Fibroblast of skin of back (primary cell): ENCODE results near the gene ZDHHC19.
A peak's percentile ranks its signal among the peaks of the same experiment; 100 is the strongest.
"Not testable (repeated sequence)": the region's sequence is repeated elsewhere in the genome, so short reads cannot be mapped to it uniquely, and the experiment has no call there.

Experiments used
- DNase-seq: peaks from one replicate; pipeline ENCODE4 v3.0.0-alpha.2; 2013

ZDHHC19 gene

DNA sequence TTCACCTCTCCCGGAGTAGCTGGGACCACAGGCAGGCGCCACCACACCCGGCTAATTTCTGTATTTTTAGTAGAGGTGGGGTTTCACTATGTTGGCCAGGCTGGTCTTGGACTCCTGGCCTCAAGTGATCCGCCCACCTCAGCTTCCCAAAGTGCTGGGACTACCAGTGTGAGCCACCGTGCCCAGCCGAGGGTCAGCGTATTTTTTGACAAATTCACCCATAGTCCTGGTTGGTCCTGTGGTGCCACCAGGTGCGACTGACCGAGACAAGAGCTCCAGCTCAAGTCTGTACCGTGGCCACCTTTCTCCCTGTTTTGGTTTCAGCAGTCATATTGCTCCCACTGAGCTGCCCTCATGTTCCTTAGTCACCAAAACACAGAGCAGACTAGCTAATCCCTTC, 13.9 kb upstream of the ZDHHC19 start:
- no peak for DNase-seq

DNA sequence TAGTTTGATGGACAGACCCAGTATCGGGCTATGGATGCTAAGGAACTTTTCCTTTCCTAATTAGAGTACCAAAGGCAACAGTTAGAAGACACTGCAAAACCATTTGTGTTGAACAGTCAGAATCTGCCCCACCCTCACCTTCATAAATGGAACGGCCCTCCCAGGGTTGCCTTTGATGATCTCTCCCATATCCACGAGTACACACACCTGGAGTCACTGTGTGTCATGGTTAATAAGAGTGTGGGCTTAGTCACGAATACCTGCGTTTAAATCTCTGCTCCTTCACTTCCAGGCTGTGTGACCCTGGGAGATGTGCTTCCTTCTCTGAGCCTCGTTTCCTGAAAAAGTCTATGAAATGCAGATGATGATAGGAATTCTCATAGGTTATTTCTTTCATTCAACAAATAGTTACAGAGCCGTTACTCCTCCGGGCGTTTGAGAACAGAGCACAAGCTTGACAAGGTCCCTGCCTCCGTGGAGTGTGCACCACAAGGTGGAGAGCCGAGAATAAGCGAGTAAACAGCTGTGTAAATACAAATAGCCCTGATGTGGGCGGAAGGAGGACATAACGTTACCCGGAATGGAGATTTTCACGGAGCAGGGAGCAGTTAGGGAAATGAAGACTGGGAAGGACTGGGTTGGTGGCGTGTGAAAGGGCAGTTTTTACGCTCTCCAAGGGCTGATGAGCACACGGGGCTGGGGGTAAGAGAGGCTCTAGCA, 11.8 kb upstream of the ZDHHC19 start:
- DNase-seq = no peak

DNA sequence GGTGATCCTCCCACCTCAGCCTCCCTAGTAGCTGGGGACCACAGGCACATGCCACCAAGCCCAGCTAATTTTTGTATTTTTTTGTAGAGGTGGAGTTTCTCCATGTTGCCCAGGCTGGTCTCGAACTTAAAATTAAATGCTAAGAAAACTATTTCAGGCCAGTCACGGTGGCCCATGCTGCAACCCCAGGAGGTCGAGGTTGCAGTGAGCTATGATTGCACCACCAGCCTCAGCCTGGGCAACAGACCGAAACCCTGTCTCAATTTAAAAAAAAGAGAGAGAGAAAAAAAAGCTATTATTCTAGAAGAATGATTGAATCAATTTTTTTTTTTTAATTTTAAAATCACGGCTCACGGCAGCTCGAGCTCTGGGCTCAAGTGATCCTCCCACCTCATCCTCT, 9.8 kb upstream of the ZDHHC19 start:
- no peak for DNase-seq

DNA sequence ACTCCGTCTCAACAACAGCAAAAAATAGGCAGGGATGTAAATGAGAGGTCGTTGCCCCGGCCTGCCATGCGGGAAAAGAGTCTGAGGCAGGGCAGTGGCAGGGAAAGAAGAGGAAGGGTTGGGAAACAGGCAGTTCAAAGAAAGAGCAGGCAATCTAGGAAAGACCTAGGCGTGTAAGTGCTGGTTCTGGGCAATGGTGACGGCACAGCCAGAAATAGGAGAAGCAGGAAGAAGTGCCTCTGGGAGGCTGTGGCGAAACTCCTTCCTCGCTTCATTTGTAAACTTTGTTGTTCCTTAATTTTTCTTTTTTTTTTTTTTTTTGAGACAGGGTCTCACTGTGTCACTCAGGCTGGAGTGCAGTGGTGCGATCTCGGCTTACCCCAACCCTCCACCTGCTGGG, 9.4 kb upstream of the ZDHHC19 start:
- no peak for DNase-seq

DNA sequence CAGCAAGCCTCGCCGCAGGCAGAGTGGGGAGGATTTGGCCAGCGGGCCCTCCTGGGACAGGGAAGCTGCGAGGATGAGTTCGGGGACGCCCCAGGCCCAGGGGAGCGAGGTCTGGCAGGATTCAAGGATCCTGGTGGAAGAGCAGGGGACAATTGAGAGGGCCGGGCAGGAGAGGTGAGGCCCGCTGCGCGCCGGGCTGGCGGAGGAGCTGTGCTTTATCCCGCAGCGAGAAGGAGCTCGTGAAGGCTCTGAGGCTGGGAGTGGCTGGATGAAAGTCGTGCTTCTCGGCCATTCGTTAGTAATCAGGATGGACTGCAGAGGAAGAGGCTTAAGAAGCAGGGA, 8.7 kb upstream of the ZDHHC19 start:
- DNase-seq = no peak

DNA sequence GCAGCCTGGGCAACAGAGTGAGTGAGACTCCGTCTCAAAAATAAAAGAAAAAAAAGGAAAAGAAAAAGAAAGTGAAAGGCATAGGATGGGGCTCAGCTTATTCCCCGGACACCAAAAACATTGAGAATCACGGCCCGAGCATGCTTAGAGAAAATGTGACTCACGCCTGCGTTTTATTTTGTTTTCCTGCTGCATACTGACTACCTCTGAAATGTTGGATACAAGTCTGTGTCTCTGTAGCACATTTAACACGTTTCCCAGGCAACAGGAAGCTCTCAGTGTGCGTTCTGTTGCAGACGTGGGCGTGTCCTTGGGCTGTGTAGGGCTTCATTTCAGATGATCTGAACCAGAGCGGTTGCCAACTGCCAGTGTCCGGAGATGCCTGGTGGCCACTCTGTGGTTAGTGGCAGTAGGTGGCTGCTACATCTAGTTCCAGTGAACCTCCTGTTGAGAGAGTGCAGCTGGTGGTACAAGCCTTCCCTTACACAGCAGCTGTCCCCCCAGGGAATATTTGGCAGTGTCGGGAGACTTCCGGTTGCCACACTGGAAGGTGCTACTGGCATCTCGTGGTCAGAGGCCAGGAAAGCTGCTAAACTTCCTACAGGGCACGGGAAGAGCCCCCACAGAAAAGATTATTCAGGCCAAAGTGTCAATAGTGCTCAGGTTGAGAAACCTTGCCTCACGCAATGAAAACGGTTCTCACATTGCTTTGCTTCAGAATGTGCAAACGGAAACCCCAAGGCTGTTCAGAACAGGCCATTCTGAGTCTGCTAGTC, 8.2 kb upstream of the ZDHHC19 start:
- peak; percentile 94 for DNase-seq

DNA sequence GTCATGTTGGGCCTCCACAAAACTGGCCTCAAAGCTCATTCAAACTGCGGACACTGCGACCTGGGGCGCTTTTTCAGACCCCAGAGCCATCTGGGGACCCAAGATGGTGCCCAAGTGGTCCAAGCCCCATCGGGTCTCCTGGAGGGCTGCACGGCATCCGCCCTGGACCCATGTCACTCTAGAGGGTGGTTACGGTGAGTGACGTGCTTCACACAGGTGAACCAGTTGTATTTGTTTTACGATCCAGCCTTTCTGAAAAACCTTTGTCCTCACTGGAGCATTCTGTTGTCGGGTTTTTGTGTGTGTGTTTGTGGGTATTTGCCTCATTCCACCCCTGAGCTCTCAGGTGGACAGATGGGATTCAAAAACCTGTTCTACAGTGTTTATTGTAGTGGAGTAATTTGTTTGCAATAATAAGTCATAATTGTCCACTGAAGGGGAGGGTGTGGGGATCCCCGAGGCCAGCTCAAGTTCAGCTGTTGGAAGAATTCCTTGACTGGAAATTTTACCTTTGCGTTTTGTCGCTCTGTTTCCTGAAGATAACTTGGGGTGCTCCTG, 7.0 kb upstream of the ZDHHC19 start:
- DNase-seq = no peak

DNA sequence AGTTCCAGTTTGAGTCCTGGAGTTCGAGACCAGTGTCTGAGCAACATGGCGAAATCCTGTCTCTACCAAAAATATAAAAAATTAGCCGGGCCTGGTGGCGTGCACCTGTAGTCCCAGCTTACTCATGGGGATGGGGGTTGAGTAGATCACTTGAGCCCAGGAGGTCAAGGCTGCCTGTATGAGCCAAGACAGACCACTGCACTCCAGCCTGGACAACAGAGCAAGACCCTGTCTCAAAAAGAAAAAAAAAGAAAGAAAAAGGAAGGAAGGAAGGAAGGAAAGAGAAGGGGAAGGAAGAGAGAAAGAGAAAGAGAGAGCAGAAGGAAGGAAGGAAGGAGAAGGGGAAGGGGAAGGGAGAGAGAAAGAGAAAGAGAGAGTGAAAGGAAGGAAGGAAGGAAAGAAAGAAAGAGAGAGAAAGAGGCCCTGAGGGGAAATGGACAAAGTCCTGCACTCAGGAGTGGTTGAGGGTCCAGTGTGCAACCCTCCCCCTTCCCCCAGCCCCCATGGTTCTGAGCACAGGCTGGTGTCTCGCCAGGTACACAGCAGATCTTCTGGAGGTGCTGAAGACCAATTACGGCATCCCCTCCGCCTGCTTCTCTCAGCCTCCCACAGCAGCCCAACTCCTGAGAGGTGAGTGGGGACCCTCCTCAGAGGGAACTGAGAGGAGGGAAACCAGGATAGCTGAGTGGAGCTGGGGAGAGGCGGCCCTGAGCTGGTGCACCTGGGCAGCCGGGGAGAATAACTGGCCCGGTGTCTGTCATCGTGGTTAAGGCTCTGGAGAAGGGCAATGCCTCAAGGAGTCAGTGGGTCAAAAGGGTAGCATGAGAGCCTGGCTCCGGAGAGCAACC, 6.3 kb upstream of the ZDHHC19 start:
- no peak for DNase-seq

DNA sequence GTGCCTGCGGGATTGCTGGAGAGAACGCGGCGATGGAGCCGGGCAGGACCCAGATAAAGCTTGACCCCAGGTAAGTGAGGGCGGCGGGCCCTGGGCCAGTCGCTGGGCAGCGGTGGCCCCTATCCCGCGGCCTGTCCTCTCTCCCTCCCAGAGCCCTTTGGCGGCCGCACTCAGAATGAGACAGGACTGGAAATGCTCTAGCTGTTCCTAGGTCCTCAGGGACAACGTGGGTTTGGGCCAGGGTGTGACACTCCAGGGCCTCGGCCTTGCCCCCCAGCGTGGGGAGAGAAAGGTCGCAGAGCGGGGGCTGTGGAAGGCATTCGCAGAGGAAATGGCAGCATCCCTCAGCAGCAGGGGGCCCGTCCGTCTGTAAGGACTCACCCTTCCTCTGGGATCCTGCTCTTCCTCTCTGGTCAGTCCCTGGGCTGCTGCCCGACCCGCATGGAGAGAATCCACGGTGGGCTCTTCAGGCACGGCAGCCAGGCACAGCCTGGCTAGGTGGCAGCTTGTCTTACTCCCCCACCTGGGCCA, 5.5 kb upstream of the ZDHHC19 start:
- no peak for DNase-seq

DNA sequence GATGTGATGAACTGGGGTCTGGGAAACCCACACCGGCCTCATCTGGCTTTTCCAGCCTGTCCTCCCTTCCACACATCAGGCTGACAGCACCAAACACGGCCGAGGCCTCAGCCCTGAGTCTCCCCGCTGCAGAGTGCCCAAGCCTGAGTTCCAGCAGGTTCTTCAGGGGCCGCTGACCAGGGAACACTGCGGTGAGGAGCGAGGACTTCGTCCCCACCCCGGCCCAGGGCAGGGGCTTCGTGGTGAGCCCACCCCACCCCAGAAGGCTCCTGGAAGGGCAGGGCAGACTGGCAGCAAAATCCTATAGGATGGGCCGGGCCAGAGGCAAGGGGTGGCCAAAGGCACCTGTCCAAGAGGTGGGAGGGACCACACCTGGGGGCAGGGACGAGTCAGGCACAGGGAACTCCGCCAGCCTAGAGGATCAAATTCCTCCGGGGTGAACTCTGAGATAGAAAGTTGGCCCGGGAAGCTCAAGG, 4.9 kb upstream of the ZDHHC19 start, which contains the start of gene SLC51A:
SLC51A (plus strand) TSS at position 446 of the 476 bp plus-strand sequence. CDS start 179 bp downstream, outside the sequence.
- no peak for DNase-seq

DNA sequence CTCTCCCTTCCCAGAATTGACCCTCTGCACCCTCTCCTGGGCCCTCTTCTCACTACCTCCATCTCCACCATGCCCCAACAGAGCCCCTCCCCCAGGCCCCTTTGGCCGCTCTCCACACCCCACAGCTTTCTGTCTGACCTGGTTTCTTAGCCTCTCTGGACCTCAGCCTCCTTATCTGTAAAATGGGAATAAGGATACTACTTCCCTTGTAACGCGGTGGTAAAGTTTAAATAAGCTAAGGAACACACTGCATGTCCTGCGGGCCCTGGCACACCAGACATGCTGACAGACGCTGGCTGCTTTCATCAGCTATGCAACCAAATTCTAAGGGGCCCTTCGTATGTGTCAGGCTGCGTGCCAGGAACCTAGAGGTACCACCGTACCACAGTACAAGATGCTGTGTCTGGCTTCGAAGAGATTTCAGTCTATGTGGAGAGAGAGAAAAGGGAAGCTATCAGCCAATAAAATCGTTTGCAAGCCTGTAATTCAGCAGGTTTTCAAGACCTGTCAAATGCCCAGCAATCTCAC, 4.4 kb upstream of the ZDHHC19 start:
- DNase-seq = no peak

DNA sequence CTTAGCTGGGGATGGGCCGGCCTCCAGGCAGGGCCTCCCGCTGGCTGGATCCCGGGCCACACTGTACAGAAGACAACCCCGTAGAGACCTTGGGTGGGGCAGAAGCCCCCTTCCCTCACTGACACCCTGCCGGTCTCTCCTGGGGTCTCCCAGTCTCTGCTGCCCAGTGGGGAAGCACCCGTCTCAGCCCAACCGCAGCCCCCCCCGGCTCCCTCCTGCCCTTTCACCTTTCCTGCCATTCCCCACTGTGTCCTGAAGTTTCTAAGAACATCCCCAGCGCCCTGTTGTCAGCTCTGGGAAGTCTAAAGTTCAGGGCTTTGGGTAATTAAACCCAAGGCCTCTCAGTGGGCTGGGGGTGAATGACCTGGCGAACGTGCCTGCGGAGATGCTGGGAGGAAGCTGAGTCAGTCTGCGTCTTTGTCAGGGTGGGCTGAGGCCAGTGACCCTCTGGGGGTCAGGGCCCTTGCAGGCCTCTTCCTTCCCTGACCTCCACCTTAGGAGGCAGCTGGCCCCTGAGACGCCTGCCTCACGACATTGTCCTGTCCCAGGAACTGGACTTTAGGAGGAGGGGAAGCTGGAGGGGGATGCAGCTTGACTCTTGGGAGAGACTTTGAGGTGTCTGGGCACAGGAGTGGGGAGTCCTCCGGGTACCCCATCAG, 3.7 kb upstream of the ZDHHC19 start:
- no peak for DNase-seq

DNA sequence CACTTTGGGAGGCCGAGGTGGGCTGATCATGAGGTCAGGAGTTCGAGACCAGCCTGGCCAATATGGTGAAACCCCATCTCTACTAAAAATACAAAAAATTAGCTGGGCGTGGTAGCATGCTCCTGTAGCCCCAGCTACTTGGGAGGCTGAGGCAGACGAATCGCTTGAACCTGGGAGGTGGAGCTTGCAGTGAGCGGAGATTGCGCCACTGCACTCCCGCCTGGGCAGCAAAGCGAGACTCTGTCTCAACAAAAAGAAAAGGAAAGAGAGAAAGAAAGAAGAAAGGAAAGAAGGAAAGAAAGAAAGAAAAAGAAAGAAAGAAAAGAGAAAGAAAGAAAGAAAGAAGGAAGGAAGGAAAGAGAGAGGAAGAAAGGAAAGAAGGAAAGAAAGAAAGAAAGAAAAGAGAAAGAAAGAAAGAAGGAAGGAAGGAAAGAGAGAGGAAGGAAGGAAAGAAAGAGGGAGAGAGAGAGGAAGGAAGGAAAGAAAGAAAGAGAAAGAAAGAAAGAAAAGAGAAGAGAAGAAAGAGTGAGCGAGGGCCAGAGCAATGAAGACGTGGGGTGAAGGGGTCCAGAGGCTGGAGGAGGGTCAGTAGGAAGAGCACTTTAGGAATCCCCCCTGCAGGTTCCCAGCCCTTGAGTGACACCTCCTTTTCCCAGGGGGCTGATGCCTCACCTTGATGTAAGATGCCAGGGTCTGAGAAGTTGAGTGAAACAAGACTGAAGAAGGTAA, 1.1 kb downstream of the ZDHHC19 start:
- DNase-seq = not testable (repeated sequence)

DNA sequence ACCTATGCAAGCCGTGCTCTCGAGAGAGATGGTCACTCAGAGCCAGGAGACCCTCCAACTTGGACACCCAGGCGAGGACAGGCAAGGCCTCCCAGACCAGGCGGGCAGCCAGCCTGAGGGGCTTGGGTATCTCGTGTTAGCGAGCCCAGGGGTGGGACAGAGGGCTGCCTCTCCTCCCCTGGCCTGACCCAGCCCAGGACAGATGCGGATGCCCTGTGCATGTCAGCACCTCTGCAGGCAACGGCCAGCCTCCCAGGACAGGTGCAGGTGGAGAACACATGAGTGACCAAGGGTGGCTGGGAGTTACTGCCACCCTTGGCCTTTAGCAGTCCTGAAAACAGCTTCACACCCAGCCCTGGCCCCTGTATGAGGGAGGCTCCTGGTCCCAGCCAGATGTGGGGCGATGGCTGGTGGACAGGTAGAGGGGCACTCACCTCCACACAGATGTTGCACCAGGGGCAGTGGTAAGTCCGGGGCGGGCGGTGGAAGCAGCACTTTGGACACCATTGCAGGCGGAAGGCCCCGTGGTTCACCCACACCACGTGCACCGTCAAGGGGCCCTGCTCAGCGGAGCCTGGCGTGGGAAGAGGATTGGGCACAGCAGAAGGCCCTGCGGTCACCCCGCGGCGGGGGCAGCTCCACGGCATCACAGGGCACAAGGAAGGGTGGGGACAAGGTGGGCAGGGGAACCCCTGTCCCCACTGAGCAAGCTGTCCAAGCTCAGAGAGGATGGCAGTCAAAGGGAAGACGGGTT, 2.1 kb downstream of the ZDHHC19 start:
- DNase-seq = no peak

DNA sequence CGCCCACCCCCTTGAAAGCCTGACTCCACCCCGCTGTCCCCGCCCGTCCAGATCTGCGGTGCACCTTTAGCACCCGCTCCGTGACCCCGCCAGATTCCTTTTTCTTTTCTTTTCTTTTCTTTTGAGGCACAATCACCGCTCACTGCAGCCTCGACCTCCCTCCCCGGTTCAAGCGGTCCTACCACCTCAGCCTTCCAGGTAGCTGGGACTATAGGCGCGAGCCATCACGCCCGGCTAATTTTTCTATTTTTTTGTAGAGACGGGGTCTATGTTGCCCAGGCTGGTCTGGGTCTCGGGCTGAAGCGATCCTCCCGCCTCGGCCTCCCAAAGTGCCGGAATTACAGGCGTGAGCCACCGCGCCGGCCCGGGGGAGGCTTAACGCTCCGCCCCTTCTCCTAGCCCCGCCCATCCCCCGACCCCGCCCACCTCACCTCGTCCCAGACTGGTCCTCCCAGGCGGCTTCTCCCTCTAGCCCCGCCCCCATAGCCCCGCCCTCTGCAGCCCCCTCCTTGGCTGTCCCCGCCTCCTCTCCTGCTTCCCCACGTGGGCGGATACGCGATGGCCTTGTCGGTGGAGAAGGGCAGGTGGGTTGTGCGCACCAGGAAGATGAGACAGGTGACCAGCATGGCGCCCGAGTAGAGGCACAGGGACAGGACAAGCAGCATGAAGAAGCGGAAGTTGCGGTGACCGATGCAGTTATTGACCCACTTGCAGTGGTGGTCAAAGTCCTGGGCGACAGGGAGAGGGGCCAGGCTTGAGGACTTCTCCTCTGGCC, 3.2 kb downstream of the ZDHHC19 start:
- no peak for DNase-seq

DNA sequence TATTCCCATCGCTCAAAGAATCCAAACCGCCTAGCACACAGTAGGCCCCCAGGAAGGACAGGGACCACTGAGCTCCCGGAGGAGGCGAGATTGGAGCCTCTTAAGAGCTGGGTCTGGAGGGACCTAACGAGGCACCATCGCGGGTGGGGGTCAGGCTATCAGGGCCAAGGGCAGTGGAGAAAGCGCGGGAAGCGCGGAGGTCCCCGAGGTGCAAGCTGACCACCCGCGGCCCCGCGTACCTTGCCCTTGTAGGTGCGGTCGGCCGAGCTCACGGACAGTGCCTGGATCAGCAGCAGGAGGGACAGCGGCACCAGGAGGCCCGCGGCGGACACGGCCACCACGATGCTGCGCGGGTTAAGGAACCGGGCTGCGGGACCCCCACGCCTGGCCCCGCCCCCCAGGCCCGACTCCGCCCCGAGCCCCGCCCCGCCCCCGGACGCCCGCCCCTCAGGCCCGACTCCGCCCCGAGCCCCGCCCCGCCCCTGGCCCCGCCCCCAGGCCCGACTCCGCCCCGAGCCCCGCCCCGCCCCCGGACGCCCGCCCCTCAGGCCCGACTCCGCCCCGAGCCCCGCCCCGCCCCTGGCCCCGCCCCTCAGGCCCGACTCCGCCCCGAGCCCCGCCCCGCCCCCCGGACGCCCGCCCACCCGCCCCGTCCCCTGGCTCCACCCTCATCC, 3.9 kb downstream of the ZDHHC19 start:
- no peak for DNase-seq

DNA sequence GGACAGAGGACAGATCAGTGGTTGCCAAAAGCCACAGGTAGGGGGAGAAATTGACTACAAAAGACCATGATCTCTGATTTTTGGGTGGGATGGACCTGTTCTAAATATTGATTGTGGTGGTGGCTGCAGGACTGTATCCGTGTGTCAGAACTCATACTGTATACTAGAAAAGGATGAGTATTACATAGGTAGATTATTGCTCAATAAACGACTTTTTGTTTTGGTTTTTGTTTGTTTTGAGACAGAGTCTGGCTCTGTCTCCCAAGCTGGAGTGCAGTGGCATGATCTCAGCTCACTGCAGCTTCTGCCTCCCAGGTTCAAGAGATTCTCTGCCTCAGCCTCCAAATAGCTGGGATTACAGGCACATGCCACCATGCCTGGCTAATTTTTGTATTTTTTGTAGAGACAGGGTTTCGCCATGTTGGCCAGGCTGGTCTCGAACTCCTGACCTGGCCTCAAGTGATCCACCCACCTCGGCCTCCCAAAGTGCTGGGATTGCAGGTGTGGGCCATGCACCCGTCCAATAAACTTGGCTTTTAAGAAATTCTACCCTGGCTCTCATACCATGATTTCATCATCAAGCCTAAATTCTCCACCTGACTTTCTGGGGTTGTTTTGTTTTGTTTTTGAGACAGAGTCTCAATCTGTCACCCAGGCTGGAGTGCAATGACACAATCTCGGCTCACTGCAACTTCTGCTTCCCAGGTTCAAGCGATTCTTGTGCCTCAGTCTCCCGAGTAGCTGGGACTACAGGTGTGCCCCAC, 5.6 kb downstream of the ZDHHC19 start:
- DNase-seq = not testable (repeated sequence)

DNA sequence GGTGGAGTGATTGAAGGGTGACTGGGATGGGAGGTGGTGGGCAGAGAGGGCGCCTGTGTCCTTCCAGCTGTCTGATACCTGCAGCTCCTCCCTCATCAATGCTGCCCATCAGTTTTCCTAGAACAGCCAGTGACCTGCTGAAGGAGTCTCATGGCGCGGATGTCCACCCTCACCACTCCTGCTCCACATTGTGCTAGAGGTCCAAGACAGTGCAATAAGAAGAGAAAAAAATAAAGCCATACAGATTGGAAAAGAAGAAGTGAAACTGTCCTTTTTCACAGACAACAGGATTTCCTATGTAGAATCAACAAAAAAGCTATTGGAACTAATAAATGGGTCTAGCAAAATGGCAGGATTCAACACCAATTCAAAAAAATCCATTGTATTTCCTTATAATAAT, 7.4 kb downstream of the ZDHHC19 start:
- no peak for DNase-seq
